G401 (cell line): ENCODE measurements around the gene FBXO11. TPM values are rescaled to one million over a fixed set of nuclear protein-coding genes. Genes with fewer than 3 reads are reported as not detected.
"Not testable (repeated sequence)": the region's sequence is repeated elsewhere in the genome, so short reads cannot be mapped to it uniquely, and the experiment has no call there.

Experiments
- DNase-seq: peaks from one replicate; pipeline ENCODE4 v3.0.0-alpha.2; 2015; ENCODE audit warnings: low spot score
- in situ Hi-C: cut with HindIII; loops from 2 replicates; pipeline ENCODE4 v1.10.0; 2016; ENCODE audit warnings: low sequenced_read_pairs, mixed read lengths
- total RNA-seq: library from RNA; depleted of rRNA; stranded (reverse); fragments of >200 nt; shearing (Covaris generic); gene quantifications from 2 replicates; pipeline ENCODE4 v1.2.3, GENCODE V29; 2014; rRNA removed

FBXO11 gene
- 19.4 and 40.1 TPM in 2 replicates for total RNA-seq

DNA sequence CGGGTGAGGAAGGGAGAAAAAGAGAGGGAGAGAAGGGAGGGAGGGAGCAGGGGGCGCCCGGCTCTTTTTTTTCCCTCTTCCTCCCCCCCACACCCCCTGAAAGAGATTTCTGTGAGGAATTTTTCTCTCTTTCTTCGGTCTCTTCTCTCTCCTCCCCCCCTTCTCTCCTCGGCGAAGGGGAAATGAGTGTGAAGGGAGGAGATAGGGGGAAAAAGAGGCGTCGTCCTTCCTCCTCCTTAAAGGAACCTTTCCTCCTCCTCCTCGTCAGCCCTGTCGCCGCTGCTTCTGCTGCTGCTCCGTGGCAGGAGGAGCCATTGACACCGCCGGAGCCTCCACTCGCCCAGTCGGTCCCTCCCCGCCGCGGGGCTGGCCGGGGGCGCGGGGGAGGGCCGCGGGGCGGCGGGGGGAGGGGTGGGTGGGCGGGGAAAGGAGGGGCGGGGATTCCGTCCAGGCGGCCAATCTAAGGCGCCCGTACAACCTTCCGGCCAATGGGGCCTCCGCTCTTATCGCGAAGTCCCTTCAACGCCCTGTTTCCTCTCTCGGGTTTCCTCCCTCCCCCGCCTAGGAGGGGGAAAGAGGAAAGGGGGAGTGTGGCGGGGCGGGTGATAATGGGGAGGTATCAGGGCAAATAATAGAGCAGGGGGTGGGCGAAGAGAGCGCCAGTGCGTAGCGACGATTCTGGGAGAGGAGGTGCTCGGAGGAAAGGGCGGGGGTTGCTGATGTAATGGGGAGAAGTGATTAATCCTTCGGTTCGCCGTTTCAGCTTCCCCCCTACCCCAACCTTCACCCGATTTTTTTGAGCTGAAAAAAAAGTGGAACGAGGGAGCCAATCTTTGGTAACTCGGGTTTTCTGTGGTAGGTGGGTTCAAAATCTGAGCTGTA, at the start of gene FBXO11:
Gene FBXO11 (minus strand): TSS at position 342 of the 882 bp plus-strand sequence. CDS start 778 bp downstream, outside the sequence.
- in situ Hi-C loops = no loop called here
- peak; percentile 98 for DNase-seq

DNA sequence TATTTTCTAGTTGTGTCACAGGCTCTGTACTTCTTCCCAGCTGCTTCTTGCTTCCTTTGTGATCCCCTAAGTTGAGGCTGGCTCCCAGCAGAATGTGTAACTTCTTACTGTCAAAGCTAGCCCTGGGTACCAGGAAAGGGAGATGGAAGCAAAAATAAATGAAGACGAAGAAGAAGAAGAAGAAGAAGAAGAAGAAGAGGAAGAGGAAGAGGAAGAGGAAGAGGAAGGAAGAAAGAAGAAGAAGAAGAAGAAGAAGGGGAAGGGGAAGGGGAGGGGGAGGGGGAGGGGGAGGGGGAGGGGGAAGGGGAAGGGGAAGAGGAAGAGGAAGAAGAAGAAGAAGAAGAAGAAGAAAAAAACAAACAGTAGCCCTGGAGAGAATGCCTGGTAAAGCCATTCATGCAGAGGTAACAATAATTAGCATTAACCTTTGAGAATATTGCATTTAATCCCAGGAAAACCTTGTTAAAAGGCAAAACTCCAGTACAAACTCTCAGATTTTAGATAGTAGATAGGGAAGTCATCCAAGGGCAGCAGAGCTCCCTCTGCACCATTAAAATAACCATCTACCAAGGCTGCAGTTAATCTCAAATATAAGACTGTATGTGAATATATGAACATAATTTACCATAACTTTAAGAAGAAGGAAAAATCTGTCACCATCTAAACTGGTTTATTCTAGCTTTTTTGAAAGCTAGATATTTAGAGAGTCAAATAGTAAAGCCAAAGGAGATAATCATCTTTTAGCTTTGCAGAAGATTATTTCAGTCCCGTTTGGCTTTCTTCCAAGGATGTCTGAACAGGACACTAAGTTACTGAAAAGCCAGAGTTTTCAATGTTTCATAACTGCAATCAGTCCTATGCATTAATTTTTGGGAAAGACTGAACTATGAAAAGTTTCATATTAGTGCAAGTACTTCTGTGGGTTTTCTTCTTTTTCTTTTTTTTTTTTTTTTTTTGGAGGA, 44.3 kb upstream of the FBXO11 start:
- DNase-seq = no peak
- in situ Hi-C loops = no loop called here

DNA sequence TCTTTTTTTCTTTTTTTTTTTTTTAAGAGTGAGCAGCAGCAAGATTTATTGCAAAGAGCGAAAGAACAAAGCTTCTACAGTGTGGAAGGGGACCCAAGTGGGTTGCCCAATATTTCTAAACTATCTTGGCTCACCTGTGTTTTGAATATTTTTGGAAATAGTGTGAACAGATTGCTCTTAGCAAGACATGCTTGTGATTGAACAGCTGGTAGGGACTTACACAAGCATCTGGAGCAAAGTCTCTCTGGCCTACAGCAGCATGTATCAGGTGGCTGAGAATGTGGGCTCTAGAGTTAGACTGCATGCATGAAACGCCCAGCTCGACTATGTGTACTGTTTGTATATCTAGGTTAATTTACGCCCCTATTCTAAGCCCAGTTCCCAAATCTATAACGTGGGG, 40.3 kb upstream of the FBXO11 start:
- no peak for DNase-seq
- in situ Hi-C loops = no loop called here

DNA sequence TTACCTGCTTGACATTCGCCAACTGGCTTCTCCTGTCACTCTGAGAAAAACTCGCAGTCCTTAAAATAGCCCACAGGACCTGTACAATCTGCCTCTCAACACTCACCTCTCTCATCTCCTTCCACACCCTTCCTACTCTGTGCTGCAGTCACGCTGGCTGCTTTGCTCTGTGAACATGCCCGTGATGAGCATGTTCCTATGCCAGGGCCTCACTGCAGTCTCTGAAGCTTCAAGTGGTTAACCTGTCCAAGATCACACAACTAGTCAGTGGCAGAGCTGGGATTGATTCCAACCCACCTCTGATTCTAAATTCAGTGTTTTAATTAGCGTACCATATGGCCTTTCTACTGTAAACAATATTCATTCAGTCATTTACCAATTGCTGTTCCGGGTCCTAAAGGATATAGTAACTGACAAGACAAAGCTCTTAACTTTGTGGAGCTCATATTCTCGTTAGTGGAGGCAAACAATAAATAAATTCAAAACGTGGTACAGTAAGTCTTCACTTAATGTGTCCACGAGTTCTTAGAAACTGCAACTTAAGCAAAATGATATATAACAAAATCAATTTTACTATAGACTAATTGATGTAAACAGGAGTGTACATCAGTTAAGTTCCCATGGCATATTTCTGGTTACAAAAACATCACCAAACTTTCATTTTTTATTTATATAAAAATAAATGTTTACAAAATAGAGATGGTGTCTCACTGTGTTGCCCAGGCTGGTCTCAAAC, 38.9 kb upstream of the FBXO11 start:
- DNase-seq = peak; percentile 86
- in situ Hi-C loops = no loop called here

DNA sequence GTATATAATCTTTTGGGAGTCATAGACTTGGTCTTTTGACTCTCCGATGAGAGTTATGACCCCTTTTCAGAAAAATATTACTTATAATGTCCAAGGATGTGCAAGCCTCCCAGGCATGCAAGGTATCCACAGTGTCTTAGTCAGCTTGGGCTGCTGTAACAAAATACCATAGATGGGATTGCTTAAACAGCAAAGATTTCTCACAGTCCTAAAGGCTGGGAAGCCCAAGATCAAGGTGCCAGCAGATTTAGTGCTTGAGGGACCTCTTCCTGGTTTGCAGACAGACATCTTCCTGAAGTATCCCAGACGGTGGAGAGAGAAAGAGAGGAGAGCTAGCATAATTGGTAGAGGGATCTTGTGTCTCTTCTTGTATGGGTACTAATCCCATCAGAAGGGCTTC, 35.6 kb upstream of the FBXO11 start:
- no peak for DNase-seq
- in situ Hi-C loops = no loop called here

DNA sequence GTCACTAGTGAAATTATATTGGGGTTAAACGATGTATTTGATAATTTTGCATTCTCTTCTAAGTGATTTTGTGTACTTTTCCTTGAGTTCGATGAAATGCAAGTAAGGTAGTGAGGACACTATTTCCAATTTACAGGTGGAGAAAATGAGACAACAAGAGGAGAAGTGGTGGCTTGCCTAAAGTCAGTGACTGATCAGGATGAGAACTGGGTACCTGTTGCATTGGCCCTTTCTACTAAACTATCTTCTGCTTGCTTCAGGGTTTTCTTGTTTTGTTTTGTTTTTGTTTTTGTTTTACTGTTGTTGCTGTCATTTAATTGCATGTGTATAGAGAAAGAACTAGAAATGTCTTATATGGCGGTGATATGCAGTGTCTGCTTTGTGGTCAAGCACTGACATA, 31.4 kb upstream of the FBXO11 start:
- DNase-seq = no peak
- in situ Hi-C loops = no loop called here

DNA sequence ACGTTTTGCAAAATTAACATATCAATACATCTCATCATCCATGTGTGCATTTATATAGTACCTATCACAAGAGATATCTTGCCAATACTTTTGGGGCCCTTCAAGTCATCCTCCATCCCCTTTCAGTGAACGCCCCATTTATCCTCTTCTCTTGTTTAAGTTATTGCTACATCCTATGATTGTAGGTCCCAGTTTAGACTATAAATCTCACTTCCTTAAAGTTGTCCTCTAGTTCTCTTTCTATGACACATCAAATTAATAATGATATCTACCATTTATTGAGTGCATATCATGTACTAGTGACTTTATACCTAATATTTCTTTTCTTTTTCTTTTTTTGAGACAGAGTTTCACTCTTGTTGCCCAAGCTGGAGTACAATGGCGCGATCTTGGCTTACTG, 28.8 kb upstream of the FBXO11 start:
- in situ Hi-C loops = no loop called here

DNA sequence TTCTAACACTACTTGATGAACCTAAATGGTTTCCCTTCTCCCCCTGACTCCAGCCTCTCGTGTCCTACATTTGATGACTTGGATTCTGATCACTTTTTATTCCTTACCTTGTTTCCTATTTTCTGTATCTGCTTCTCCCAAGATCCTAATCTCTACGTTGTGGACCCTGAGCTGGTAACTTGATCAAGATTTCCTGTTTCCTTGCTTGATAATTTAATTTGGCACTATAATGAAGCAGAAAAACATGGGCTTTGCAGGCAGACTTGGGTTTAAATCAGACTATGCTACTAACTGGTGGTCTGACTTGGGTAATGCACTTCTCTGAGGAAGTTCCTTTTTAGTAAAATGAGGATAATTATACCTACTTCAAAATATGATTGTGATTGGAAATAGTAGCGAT, 11.7 kb upstream of the FBXO11 start:
- DNase-seq = no peak
- in situ Hi-C loops = no loop called here

More for the DNA sequence above, 28.8 kb upstream of the FBXO11 start:
- DNase-seq = no peak

DNA sequence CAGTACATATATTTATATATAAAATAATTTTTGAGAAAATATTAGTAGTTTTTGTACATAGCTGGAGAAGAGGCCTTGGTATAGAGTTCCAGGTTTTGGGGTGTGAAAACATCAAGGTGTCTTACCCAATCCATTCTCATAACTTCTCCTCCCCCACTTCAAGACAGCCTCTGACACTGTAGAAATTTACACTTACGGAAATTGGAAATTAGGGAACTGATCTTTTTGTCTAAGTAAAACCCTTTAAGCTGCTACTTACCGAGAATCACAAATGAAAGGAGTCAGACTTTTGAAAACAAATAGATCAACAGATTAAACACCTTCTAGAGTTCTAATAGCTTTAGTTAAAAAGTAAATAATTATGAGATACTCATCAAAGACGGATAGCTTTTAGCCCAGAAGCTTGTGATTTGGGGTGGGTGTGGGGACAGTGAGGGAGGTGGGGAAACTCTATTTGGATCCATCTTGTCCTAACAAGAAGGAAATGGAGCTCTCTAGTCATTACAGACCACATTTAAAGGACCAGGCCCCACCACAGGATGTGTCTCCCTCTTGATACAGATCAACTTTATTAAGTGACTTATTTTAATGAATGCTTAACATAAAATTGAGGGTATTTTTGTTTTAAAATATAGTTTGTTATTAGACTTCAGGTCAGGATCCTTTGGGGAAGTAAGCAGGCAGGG, 11.1 kb upstream of the FBXO11 start:
- no peak for DNase-seq
- in situ Hi-C loops = no loop called here

DNA sequence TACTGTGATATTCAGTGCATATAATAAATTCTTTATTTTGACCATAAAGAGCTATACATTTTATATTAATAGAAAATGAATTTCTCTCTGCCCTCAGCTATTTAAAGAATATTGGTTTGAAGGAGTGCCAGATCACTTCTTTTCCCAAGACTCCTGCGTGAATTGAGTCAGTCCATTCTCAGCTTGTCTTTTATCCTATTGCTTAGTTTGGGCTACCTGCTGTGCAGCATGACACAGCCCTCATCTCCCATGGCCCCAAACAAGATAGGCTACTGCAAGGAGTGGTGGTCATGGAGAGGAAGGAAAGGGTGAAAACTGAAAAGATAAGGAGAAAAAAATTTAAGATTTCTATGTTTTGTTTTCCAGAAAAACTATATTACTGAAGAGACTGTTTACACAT, 10.1 kb upstream of the FBXO11 start:
- in situ Hi-C loops = no loop called here

DNA sequence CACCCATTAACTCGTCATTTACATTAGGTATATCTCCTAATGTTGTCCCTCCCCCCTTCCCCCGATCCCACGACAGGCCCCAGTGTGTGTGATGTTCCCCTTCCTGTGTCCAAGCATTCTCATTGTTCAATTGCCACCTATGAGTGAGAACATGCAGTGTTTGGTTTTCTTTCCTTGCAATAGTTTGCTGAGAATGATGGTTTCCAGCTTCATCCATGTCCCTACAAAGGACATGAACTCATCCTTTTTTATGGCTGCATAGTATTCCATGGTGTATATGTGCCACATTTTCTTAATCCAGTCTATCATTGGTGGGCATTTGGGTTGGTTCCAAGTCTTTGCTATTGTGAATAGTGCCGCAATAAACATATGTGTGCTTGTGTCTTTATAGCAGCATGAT, 4.4 kb upstream of the FBXO11 start:
- DNase-seq, in situ Hi-C loops: not testable (repeated sequence)

More for the DNA sequence above, 10.1 kb upstream of the FBXO11 start:
- DNase-seq = no peak

DNA sequence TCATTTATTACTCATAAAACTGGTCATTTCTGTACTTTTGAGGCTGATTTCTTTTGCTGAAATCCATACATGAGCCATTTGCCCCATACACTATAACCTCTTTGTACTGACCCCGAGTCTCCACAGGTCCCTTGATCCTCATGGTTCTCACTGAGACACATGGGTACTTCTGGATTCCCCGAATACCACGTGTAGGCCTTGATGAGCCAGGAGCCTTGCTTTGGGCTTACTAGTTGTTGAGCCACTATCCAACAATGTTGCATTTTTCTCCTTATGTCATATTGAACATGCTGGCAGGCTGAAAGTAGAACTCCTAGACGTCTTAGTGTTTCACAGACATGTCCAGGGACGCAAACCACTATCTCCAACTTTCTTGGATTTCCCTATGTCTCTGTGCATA, 2.4 kb upstream of the FBXO11 start:
- in situ Hi-C loops = no loop called here
- no peak for DNase-seq

DNA sequence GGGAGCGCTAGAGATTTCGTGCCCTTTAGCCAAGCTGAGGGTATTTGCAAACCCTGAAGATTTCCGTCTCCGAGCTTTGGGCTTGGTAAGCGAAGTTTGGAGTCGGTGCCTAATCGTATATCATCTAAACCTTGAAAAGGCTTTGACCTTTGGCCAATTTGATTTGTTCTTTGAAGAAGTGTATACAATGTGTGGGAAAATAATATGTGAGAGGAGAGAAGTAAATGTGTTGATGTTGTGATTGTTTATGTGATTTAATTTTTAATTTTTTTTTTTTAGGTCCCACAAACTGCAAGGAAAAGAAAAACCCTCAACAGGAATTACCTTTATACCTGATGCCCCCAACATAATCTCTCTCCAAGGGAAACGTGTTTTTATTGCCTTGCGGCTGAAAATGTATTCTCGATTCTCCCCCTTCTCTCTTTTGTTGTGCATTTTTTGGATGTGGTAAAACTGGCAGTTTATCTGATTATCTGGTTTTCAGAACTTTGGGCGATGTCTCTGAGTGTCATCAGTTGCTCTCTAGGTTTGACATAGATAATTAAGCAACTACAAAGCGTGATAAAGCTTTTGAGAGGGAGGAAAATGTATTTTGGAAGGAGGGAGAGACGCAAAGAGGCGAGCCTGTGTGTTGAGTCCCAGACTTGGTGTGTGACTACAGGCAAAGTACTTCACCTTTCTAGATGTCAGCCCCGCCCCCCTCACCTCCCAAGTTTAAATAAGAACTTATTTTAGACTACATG, 912 bp upstream of the FBXO11 start:
- in situ Hi-C loops = no loop called here
- DNase-seq = peak; percentile 23

DNA sequence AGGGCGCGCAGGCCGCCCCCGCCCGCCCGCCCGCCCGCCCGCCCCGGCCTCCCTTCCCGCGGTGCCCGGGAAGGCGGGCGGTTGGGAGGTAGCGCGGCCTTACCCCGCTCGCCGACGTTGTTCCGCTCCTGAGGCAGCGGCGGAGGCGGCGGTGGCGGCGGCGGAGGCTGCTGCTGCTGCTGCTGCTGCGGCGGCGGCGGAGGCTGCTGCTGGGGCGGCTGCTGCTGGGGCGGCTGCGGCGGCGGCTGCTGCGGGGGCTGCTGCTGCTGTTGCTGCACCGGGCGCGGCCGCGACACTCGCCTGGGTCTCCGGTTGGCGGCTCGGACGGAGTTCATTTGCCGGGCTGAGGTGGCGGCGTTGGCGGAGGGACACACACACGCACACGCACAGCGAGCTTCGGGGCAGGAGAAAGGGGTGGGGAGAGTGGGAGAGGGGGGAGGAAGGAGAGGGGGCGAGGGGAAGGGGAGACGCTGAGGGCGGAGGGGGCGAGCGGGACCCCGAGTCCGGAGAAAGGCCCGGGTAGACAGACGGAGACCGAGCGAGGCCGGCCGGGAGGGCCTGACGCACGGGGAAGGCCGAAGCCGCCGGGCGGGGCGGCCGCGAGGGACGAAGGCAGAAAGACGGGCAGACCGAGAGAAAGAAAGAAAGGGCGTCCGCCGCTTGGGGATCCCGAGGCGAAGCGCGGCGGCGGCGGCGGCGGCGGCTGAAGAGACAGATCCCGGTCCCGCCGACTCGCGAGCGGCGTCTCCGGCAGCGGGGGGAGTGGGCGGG, 727 bp downstream of the FBXO11 start:
- in situ Hi-C loops = no loop called here
- peak; percentile 59 for DNase-seq

DNA sequence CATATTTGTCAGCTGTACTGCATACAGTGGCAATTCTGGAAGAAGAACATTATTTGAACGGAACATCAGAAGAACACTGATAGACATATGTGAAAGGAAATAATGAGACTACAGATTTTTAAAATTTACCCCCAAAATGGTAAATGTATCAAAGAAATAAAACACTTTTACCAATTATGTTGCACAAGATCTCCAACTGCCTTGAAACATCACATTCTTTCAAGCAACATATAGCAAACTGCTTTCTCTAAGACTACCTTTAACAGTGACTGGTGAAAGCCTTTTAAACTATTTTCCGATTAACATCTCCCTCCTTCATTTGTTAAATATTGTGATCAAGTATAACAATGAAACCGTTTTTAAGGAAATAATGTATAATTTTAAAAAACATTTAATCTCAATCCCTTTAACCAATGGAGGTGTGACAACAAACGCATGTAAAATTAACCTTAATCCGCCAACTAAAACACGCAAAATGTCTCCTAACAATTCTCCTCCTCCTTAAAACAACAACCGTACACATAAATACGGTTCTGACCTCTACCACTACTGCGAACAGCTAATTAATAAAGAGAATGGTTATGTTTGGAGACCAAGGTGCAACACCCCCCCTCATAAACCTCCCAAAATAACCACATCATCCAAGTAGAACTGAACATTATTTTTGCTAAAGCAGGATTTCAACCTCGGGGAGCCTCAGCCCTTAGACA, 2.4 kb downstream of the FBXO11 start:
- peak; percentile 33 for DNase-seq

DNA sequence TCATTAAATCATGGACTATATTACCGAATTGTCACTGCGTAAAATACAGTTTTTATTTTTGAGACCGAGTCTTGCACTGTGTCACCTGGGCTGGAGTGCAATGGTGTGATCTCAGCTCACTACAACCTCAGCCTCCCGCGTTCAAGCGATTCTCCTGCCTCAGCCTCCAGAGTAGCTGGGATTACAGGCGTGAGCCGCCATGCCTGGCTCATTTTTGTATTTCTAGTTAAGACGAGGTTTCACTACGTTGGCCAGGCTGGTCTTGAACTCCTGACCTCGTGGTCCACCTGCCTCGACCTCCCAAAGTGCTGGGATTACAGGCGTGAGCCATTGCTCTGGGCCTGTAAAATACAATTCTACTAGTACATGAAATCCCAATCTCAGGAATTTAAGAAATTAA, 4.4 kb downstream of the FBXO11 start:
- DNase-seq, in situ Hi-C loops: not testable (repeated sequence)

More for the DNA sequence above, 2.4 kb downstream of the FBXO11 start:
- in situ Hi-C loops = no loop called here

DNA sequence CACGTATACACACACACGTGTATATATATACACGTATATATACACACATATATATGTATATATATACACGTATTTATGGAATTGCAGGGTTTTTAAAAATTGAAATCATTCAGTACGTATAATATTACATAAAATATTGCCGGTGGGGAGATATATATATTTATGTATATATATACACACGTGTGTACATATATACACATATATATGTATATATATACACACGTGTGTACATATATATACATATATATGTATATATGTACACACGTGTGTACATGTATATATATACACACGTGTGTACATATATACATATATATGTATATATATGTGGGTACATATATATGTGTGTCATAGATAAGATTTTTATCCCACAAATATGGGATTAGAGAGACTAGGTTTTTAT, 5.4 kb downstream of the FBXO11 start:
- in situ Hi-C loops = no loop called here
- DNase-seq = no peak
